ENCODE results near the gene CEP164. TPM values are rescaled to one million over a fixed set of nuclear protein-coding genes. Genes with fewer than 3 reads are reported as not detected.

CEP164 gene
- total and polyA plus RNA-seq, 9 of the 15 experiments (the other 6 are each of a cell fraction or from before 2014, with no cell fraction given) = 2.1 to 16.5 (median 10.4) TPM

DNA sequence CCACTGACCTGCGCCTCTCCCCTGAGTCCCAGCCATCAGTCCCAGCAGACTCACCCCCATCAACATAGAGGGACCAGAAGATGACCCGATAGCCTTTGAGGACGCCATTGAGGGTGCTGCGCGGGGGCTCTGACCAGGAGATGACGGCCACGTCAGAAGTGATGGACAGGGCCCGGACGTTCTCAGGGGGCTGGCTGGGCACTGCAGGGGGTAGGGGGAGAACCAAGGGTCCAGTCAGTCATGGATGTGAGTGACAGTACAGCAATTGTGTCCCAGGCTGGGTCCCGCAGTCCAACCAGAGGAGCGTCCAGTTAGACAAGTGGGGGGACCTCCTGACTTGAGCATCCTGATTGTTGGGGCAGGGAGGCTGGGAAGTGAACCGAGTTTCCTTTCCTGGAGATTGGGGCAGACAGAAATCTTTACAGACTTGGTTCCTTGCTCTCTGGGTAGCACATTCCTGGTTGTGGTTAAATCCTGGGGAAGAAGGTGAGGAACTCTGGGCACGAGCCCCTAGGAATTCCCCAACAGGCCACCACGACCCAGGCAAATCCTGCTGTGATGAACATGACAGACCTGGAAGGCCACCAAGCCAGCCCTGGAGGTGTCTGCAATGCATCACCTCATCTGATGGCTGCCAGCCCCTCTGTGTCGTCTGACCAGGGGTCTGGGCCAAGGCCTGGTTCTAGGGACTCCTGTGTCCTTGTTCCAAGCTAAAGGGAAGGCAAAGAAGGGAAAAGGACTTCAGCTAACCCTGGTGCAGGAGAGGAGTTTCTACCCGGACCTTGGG is 133.9 kb downstream of the CEP164 start:
- Histone ChIP-seq H3K4me2 (ENCODE audit: insufficient read depth, low read length) (no peak overlapping the region), H3K27me3 (ENCODE audit: control insufficient read depth in 2 of 2, insufficient read depth in 2 of 2, low read length in 2 of 2) (peaks cover 28 to 93% of the 10 kb centered on the region in 2 experiments; a peak in 4 of 5 replicates), H3K4me3 (no peak overlapping the region), H2AFZ (ENCODE audit: low read depth, low read length) (no peak overlapping the region), H3K9ac (ENCODE audit: insufficient read depth in 1 of 2, low read depth in 2 of 2, low read length in 2 of 2) (no peak overlapping the region), H4K20me1 (replicated peaks; ENCODE audit: control insufficient read depth, insufficient read depth, low read length) (peaks cover 9% of the 10 kb centered on the region; the same call in 1 of the 2 replicates), H3K79me2 (ENCODE audit: control insufficient read depth, insufficient read depth, low read length) (no peaks in the 10 kb centered on the region), H3K9me3 (replicated peaks; ENCODE audit: control insufficient read depth, insufficient read depth, low read depth, low read length) (no peaks in the 10 kb centered on the region), H3K9me1 (ENCODE audit: control insufficient read depth, insufficient read depth, low read length) (no peaks in the 10 kb centered on the region), H3K27ac (ENCODE audit: extremely low read depth, low read depth, low read length) (no peak overlapping the region), H3K36me3 (ENCODE audit: control insufficient read depth, insufficient read depth, low read length) (no peaks in the 10 kb centered on the region), H3K4me1 (replicated peaks in 1 of 2; ENCODE audit: control insufficient read depth in 2 of 2, insufficient read depth in 2 of 2, low read length in 2 of 2) (no peaks in the 10 kb centered on the region; a peak in 1 of 5 replicates)
- intact Hi-C loops (cut with micrococcal nuclease) = no loop called here
- 4% methylated on average over 15 of the region's 16 CpGs for WGBS (ENCODE audit: insufficient coverage, low coverage, missing lambda C conversion rate)
- ChIA-PET POLR2A (interaction anchor here (0.6 to 0.8 kb wide), 2 partner anchors 10 to 53 kb away, joined by 3 read pairs; no protein-coding TSS in a partner anchor), CTCF (ENCODE audit: low intra/inter-chr PET ratio) (no interaction called here)
- no TSS peak for BruUV-seq (replicated peaks)
- in situ Hi-C loops (cut with MboI) = no loop called here
- DNase-seq (ENCODE audit: extremely low read depth in 1 of 4, low spot score in 3 of 4) (no peak), FAIRE-seq (no peak), ATAC-seq (no peak)
- TF ChIP-seq ZNF830 (CRISPR knock-in tag; IDR thresholded peaks at IDR 0.05) = no peak
- TF ChIP-seq BCL6 (CRISPR knock-in tag; IDR thresholded peaks at IDR 0.05) = no peak
- TF ChIP-seq BRD9 (IDR thresholded peaks at IDR 0.05; ENCODE audit: low read depth, partially characterized antibody) = no peak
- no peak for TF ChIP-seq FOSL1 (tag; conservative IDR thresholded peaks at IDR 0.05)
- TF ChIP-seq GTF2A2 (tag; IDR thresholded peaks at IDR 0.05) = no peak
- TF ChIP-seq CREB1 (IDR thresholded peaks at IDR 0.05) = no peak
- no peak for TF ChIP-seq CREB1 (CRISPR knock-in tag; IDR thresholded peaks at IDR 0.05)
